BLaER1 (cell line): Measurements from ENCODE around the gene ARHGAP22.

Source experiments
- H3K27ac ChIP-seq: shearing (Covaris generic); formaldehyde crosslinking; 2 replicates; pipeline ENCODE4 v1.8.1; 2022
- H3K27me3 ChIP-seq: shearing (Covaris generic); formaldehyde crosslinking; 2 replicates; pipeline ENCODE4 v1.8.1; 2022
- H3K36me3 ChIP-seq: shearing (Covaris generic); formaldehyde crosslinking; 2 replicates; pipeline ENCODE4 v1.8.1; 2022
- H3K4me1 ChIP-seq: shearing (Covaris generic); formaldehyde crosslinking; 2 replicates; pipeline ENCODE4 v1.8.1; 2022
- H3K4me2 ChIP-seq: shearing (Covaris generic); formaldehyde crosslinking; 2 replicates; pipeline ENCODE4 v1.8.1; 2022
- H3K4me3 ChIP-seq: shearing (Covaris generic); formaldehyde crosslinking; 2 replicates; pipeline ENCODE4 v1.8.1; 2022
- H3K9ac ChIP-seq: shearing (Covaris generic); formaldehyde crosslinking; 2 replicates; pipeline ENCODE4 v1.8.1; 2022
- H3K9me3 ChIP-seq: shearing (Covaris generic); formaldehyde crosslinking; 2 replicates; pipeline ENCODE4 v1.8.1; 2022
- H4K20me1 ChIP-seq: shearing (Covaris generic); formaldehyde crosslinking; 2 replicates; pipeline ENCODE4 v1.8.1; 2022
- Cebpa-rat ChIP-seq: shearing (Covaris generic); IDR thresholded peaks from 2 replicates; pipeline ENCODE4 v1.8.1; 2022

The ARHGAP22 gene

GRCh38 chr10:48574817-48575380, 30.0 kb downstream of the ARHGAP22 start:
- H3K27me3 ChIP-seq = no peaks in the 10 kb centered on the region
- no peak overlapping the region for H3K4me2 ChIP-seq
- H3K4me3 ChIP-seq = no peak overlapping the region
- no peak for TF ChIP-seq Cebpa-rat
- H3K9me3 ChIP-seq = no peaks in the 10 kb centered on the region
- H3K36me3 ChIP-seq = no peaks in the 10 kb centered on the region
- H3K9ac ChIP-seq = no peak overlapping the region
- no peak overlapping the region for H3K27ac ChIP-seq
- H4K20me1 ChIP-seq = no peaks in the 10 kb centered on the region
- peaks cover 22% of the 10 kb centered on the region for H3K4me1 ChIP-seq

- H3K4me3 ChIP-seq = no peak overlapping the region
- no peaks in the 10 kb centered on the region for H3K36me3 ChIP-seq
These were observed 30.5 kb downstream of the ARHGAP22 start for GRCh38 chr10:48574322-48574796.

GRCh38 chr10:48573045-48573444, 31.8 kb downstream of the ARHGAP22 start:
- H3K36me3 ChIP-seq = no peaks in the 10 kb centered on the region
- H3K4me1 ChIP-seq = peaks cover 8% of the 10 kb centered on the region; the same call in 1 of the 2 replicates
- H3K27me3 ChIP-seq = no peaks in the 10 kb centered on the region
- TF ChIP-seq Cebpa-rat = no peak
- no peak overlapping the region for H3K4me2 ChIP-seq
- no peak overlapping the region for H3K27ac ChIP-seq
- H3K9ac ChIP-seq = no peak overlapping the region
- no peaks in the 10 kb centered on the region for H3K9me3 ChIP-seq
- no peak overlapping the region for H3K4me3 ChIP-seq
- H4K20me1 ChIP-seq = no peaks in the 10 kb centered on the region

More at GRCh38 chr10:48574322-48574796, 30.5 kb downstream of the ARHGAP22 start:
- Histone ChIP-seq H3K4me1 (peaks cover 22% of the 10 kb centered on the region), H3K9ac (no peak overlapping the region), H3K27ac (no peak overlapping the region), H4K20me1 (no peaks in the 10 kb centered on the region), H3K4me2 (no peak overlapping the region), H3K9me3 (no peaks in the 10 kb centered on the region), H3K27me3 (no peaks in the 10 kb centered on the region)
- TF ChIP-seq Cebpa-rat = no peak

DNA sequence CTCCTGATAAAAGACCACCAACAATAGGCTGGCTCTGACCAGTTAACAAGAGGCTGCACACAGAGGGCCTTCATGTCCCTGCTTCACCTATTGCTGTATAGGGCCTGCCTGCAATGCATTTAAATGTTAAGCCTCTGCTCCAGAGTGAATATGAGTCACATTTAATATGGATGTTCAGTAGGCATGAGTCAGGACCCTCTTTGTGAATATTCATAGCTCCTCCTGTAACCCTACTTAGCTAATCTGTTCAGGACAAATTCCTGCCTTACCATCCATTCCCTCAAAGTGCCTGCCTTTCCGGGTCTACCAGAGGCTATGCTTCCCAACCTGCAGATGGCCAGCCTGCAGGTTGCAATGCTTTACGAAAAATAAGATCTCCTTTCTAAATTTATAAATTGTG, 32.5 kb downstream of the ARHGAP22 start:
- Histone ChIP-seq H3K4me1 (peaks cover 3% of the 10 kb centered on the region; the same call in 1 of the 2 replicates), H3K27ac (no peak overlapping the region), H3K4me3 (no peak overlapping the region), H3K4me2 (no peak overlapping the region), H3K36me3 (no peaks in the 10 kb centered on the region), H3K9ac (no peak overlapping the region), H3K9me3 (no peaks in the 10 kb centered on the region), H3K27me3 (no peaks in the 10 kb centered on the region), H4K20me1 (no peaks in the 10 kb centered on the region)
- no peak for TF ChIP-seq Cebpa-rat

- H3K4me2 ChIP-seq = no peak overlapping the region
These were observed 36.3 kb downstream of the ARHGAP22 start for GRCh38 chr10:48568546-48568945.

DNA sequence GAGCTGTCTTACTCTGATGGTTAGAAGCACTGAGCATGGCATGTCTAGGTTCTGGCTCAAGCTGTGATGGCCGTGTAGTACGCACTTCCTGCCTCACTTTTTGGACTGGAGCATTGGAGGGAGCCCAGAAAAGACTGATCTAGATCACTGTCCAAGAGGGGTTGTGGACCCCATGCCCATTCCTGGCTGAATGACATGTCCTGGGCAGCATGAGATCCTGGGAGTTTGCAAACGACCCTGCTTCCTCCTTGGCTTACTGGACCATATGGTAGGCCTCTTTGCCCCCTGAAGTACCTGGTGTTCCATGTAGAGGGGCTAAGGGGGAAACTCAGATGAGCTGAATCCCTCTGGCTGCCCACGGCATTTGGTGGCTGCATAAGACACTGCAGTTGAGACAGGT, 36.7 kb downstream of the ARHGAP22 start:
- Histone ChIP-seq H3K27me3 (no peaks in the 10 kb centered on the region), H3K4me3 (no peak overlapping the region), H3K27ac (no peak overlapping the region), H3K4me1 (no peaks in the 10 kb centered on the region), H3K9me3 (no peaks in the 10 kb centered on the region), H3K36me3 (no peaks in the 10 kb centered on the region), H3K4me2 (no peak overlapping the region), H3K9ac (no peak overlapping the region), H4K20me1 (no peaks in the 10 kb centered on the region)
- TF ChIP-seq Cebpa-rat = no peak

More at GRCh38 chr10:48568546-48568945, 36.3 kb downstream of the ARHGAP22 start:
- no peaks in the 10 kb centered on the region for H3K27me3 ChIP-seq
- no peak for TF ChIP-seq Cebpa-rat
- no peak overlapping the region for H3K27ac ChIP-seq
- H3K4me3 ChIP-seq = no peak overlapping the region
- H3K4me1 ChIP-seq = no peaks in the 10 kb centered on the region
- H3K9me3 ChIP-seq = no peaks in the 10 kb centered on the region
- no peaks in the 10 kb centered on the region for H4K20me1 ChIP-seq
- no peaks in the 10 kb centered on the region for H3K36me3 ChIP-seq
- H3K9ac ChIP-seq = no peak overlapping the region

DNA sequence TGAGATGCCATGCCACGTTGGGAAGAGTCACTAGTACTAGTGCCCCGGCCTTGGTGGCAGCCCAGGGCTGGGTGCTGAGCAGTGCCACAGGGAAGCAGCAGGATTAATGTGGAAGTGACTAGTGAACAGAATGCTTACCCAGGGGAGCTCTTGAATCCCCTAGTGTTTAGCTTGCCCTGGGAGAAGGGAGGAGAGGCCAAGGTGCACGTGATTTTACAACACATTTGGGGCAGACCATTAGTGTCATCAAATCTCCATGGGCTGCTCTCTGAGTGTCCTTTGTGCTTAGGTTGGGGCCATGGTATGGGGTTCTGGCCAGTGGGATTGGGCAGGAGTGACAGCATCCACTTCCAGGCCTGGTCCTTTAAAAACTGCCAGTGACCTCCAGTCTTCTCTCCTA, 37.5 kb downstream of the ARHGAP22 start:
- no peak overlapping the region for H3K9ac ChIP-seq
- TF ChIP-seq Cebpa-rat = no peak
- H3K4me3 ChIP-seq = no peak overlapping the region
- no peaks in the 10 kb centered on the region for H3K36me3 ChIP-seq
- H3K27ac ChIP-seq = no peak overlapping the region
- no peaks in the 10 kb centered on the region for H3K4me1 ChIP-seq
- H3K4me2 ChIP-seq = no peak overlapping the region
- no peaks in the 10 kb centered on the region for H3K27me3 ChIP-seq
- no peaks in the 10 kb centered on the region for H3K9me3 ChIP-seq
- H4K20me1 ChIP-seq = no peaks in the 10 kb centered on the region

DNA sequence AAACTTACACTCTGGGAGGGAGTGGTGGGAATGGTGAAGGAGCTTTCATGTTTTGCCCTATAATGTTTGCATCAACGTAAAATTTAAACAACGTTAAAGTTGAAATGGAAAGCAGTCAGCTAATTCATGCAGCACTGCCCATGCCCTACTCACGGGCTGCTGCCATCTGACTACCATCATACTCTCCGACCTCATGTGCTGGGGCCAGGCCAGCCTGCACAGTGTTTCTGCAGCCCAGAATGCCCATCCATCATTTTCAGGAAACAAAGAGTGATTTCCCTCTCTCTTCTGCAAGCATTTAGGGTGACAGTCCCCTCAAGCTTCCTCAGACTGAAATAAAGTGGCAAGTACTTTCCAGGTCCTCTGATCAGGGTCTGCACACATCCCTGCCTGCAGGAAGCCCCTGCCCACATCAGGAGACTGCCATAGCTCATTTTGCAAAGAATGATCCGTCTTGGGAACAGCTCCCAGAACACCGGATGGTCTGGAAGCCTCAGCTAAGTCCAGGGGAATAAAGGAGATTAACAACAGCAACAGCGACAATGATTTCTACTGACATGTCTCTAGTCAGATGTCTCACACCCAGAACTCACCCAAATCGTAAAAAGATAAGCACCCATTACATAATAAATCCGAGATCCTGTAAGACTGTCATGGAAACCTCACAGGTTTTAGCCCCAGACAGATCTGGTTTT, 40.3 kb downstream of the ARHGAP22 start:
- Histone ChIP-seq H3K4me3 (no peak overlapping the region), H3K36me3 (no peaks in the 10 kb centered on the region), H3K4me2 (no peak overlapping the region), H3K27me3 (no peaks in the 10 kb centered on the region), H3K27ac (no peak overlapping the region), H3K9ac (no peak overlapping the region), H4K20me1 (no peaks in the 10 kb centered on the region), H3K9me3 (no peaks in the 10 kb centered on the region), H3K4me1 (no peaks in the 10 kb centered on the region)
- no peak for TF ChIP-seq Cebpa-rat

- Histone ChIP-seq H3K4me3 (no peak overlapping the region), H3K4me2 (no peak overlapping the region), H3K36me3 (no peaks in the 10 kb centered on the region), H3K27ac (no peak overlapping the region), H3K9ac (no peak overlapping the region), H3K9me3 (no peaks in the 10 kb centered on the region), H3K4me1 (peaks cover 5% of the 10 kb centered on the region), H4K20me1 (no peaks in the 10 kb centered on the region), H3K27me3 (no peaks in the 10 kb centered on the region)
- TF ChIP-seq Cebpa-rat = no peak
These were observed 47.3 kb downstream of the ARHGAP22 start for GRCh38 chr10:48557511-48558123.

DNA sequence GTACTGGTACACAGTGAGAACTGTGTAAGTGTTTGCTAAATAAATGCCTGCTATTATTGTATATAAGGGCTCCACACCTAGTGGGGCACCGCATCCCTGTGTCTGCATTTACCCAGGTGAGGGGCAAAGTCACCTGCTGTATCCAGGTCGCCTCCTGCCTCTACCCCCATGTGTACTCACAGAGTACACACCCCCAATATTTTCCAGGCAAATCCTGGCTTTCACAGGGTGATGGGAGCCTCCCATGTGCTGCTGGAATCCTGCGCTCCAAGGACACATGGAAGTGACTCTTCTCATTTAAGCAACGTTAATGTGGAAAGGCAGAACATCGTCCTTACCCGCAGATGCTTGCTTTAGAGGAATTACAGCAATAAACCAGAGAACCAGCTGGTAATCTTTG, 48.2 kb downstream of the ARHGAP22 start:
- Histone ChIP-seq H3K27me3 (no peaks in the 10 kb centered on the region), H3K27ac (no peak overlapping the region), H3K9ac (no peak overlapping the region), H3K4me3 (no peak overlapping the region), H3K4me2 (no peak overlapping the region), H3K9me3 (no peaks in the 10 kb centered on the region), H3K4me1 (peaks cover 14% of the 10 kb centered on the region), H3K36me3 (no peaks in the 10 kb centered on the region), H4K20me1 (0 out of 2 replicates have a peak, but pooled peaks cover under 1% of the 10 kb centered on the region)
- TF ChIP-seq Cebpa-rat = no peak
